Measurements from ENCODE around the gene MUC13. TPM values are rescaled to one million over a fixed set of nuclear protein-coding genes. Genes with fewer than 3 reads are reported as not detected.

The MUC13 gene
- total and polyA plus RNA-seq, 9 of the 15 experiments (the other 6 are each of a cell fraction or from before 2014, with no cell fraction given): 0.09 TPM; not detected in 8

DNA sequence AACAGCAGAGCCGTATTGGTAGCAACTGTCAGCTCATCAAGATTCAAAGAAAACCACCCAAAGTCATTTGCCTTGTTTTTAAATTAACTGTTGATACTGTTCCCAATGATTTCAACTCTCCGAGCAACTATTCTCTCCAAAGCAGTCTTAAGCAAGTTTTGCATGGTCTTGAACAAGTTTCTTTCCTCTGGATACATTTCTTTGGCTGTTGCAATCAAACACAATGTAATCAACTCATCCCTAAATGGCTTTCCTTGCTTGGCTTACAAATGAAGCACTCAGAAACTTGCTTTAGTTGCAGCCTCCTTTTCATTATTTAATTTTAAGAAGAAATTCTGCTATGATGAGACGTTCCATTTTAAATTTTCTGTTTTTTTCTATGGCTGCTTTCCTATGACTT, 15.5 kb upstream of the MUC13 start (continued):
- TF ChIP-seq, protein P1, sequence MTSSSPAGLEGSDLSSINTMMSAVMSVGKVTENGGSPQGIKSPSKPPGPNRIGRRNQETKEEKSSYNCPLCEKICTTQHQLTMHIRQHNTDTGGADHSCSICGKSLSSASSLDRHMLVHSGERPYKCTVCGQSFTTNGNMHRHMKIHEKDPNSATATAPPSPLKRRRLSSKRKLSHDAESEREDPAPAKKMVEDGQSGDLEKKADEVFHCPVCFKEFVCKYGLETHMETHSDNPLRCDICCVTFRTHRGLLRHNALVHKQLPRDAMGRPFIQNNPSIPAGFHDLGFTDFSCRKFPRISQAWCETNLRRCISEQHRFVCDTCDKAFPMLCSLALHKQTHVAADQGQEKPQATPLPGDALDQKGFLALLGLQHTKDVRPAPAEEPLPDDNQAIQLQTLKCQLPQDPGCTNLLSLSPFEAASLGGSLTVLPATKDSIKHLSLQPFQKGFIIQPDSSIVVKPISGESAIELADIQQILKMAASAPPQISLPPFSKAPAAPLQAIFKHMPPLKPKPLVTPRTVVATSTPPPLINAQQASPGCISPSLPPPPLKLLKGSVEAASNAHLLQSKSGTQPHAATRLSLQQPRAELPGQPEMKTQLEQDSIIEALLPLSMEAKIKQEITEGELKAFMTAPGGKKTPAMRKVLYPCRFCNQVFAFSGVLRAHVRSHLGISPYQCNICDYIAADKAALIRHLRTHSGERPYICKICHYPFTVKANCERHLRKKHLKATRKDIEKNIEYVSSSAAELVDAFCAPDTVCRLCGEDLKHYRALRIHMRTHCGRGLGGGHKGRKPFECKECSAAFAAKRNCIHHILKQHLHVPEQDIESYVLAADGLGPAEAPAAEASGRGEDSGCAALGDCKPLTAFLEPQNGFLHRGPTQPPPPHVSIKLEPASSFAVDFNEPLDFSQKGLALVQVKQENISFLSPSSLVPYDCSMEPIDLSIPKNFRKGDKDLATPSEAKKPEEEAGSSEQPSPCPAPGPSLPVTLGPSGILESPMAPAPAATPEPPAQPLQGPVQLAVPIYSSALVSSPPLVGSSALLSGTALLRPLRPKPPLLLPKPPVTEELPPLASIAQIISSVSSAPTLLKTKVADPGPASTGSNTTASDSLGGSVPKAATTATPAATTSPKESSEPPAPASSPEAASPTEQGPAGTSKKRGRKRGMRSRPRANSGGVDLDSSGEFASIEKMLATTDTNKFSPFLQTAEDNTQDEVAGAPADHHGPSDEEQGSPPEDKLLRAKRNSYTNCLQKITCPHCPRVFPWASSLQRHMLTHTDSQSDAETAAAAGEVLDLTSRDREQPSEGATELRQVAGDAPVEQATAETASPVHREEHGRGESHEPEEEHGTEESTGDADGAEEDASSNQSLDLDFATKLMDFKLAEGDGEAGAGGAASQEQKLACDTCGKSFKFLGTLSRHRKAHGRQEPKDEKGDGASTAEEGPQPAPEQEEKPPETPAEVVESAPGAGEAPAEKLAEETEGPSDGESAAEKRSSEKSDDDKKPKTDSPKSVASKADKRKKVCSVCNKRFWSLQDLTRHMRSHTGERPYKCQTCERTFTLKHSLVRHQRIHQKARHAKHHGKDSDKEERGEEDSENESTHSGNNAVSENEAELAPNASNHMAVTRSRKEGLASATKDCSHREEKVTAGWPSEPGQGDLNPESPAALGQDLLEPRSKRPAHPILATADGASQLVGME (CRISPR knock-in tag; IDR thresholded peaks at IDR 0.05): no peak
- TF ChIP-seq, protein P2, sequence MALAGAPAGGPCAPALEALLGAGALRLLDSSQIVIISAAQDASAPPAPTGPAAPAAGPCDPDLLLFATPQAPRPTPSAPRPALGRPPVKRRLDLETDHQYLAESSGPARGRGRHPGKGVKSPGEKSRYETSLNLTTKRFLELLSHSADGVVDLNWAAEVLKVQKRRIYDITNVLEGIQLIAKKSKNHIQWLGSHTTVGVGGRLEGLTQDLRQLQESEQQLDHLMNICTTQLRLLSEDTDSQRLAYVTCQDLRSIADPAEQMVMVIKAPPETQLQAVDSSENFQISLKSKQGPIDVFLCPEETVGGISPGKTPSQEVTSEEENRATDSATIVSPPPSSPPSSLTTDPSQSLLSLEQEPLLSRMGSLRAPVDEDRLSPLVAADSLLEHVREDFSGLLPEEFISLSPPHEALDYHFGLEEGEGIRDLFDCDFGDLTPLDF (CRISPR knock-in tag; IDR thresholded peaks at IDR 0.05): no peak
- TF ChIP-seq XRCC3 (IDR thresholded peaks at IDR 0.05) (no peak), PTBP1 (IDR thresholded peaks at IDR 0.05; ENCODE audit: low read depth, low read length) (no peak), TARDBP (IDR thresholded peaks at IDR 0.05) (no peak), ZC3H8 (IDR thresholded peaks at IDR 0.05) (no peak), BACH1 (tag; IDR thresholded peaks at IDR 0.05) (no peak), KDM5B (IDR thresholded peaks at IDR 0.05; ENCODE audit: insufficient replicate concordance, low read depth, low read length) (no peak), ZNF431 (CRISPR knock-in tag; IDR thresholded peaks at IDR 0.05) (no peak), ZNF212 (CRISPR knock-in tag; IDR thresholded peaks at IDR 0.05) (no peak), CEBPG (CRISPR knock-in tag; IDR thresholded peaks at IDR 0.05) (no peak), CEBPG (tag; conservative IDR thresholded peaks at IDR 0.05 in 1 of 2, IDR thresholded peaks at IDR 0.05 in 1 of 2) (no peak), ZNF589 (CRISPR knock-in tag; IDR thresholded peaks at IDR 0.05; ENCODE audit: low read depth) (no peak)

Measured in K562 (cell line).